Retinal pigment epithelial cell (primary cell): Measurements from ENCODE around the gene CPT1B.

Experiments used
- DNase-seq: peaks from one replicate; pipeline ENCODE4 v3.0.0-alpha.2; 2010; ENCODE audit warnings: low read depth
- H3K4me3 ChIP-seq: 2 replicates; pipeline ENCODE4 v1.5.1; 2011; ENCODE audit warnings: mild to moderate bottlenecking, low read length, control low read depth, moderate library complexity
- TF ChIP-seq, protein P1 (sequence below): conservative IDR thresholded peaks from 2 replicates; pipeline ENCODE4 v1.5.1; 2011; ENCODE audit warnings: low read depth, low read length, control low read depth, inconsistent platforms

Gene CPT1B

DNA sequence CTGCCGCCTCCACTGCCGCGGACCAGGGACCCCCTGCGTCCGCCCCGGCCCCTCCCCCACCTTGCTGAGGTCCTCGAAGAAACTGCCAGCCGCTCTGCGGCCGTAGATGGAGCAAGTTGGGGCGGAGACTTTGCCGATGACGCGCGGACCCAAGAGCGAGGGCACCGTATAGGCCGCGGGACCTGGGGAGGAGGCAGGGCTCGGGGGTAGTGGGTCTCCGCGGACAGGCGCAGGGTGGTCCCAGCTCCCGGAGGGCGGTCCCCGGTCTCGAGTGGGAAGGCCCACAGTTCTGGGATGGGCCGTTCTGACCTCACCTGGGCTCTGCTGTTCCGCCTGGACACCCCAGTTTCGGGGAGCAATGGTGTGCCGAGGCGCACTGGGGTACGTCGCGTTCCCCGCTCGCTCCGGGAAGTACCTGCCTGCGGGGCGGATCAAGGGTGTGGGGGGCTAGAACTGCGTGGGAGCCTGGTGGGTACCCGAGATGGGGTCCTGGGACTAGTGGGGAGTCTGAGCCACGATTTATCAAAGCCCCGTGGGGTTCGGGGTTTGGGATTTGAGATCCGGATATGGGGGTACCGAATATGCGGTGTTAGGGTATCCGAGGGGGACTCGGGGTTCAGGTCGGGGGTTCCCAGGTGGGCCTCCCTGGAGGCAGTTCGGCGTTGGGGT, 47.2 kb downstream of the CPT1B start:
- H3K4me3 ChIP-seq = peak overlapping the region; percentile 9
- no peak for DNase-seq

DNA sequence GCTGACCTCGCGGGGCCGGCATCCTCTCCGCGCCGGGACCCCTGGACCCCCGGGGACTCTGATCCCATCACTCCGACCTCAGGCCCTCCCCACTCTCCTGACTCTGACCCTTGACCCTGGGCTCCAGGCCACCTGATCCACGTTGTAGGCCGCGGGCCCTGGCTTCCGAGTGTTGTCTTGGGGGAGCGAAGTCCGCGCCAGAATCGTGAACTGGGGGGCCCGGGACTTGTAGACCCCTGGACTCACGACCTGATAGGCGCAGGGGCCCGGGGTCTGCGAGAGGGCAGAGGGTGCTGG, 47.7 kb downstream of the CPT1B start:
- DNase-seq = no peak
- H3K4me3 ChIP-seq = peak overlapping the region; percentile 7
- TF ChIP-seq, protein P1, sequence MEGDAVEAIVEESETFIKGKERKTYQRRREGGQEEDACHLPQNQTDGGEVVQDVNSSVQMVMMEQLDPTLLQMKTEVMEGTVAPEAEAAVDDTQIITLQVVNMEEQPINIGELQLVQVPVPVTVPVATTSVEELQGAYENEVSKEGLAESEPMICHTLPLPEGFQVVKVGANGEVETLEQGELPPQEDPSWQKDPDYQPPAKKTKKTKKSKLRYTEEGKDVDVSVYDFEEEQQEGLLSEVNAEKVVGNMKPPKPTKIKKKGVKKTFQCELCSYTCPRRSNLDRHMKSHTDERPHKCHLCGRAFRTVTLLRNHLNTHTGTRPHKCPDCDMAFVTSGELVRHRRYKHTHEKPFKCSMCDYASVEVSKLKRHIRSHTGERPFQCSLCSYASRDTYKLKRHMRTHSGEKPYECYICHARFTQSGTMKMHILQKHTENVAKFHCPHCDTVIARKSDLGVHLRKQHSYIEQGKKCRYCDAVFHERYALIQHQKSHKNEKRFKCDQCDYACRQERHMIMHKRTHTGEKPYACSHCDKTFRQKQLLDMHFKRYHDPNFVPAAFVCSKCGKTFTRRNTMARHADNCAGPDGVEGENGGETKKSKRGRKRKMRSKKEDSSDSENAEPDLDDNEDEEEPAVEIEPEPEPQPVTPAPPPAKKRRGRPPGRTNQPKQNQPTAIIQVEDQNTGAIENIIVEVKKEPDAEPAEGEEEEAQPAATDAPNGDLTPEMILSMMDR = no peak

More for the DNA sequence above, 47.2 kb downstream of the CPT1B start:
- TF ChIP-seq, protein P1 = no peak

DNA sequence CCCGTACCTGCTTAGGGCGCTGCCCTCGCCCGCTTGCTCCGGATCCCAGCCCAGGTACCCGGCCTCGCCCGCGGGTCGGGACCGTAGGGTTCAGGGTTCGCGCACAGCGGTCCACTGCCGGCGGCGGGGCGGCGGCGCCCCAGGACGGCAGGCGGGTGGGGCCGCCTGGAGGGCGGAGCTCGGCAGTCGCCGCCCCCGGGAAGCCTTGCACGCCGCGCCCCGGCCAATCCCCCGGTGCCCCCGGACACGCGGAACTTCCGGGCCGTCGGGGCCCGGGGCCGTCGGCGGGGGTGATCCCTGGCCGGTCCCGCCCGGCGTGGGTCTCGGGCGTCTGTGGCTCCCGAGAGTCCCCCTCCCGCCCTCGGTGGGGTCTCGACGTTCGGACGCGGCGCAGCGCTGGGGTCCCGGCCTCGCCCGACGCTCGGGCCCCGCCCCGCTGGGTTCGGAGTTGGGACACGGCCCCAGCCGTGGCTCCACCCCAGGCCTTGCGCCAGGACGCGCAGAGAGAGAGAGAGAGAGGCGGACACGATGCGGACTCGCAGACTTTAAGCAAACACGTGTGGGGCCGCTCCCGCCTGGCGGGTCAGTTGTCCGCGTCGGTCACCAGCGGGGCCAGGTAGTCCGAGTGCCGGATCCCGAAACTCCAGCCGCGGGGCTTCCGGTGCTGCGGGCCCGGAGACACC, 48.2 kb downstream of the CPT1B start, which contains the start of gene TYMP:
Gene TYMP (minus strand): TSS at position 116 of the 683 bp plus-strand sequence. CDS start 303 bp downstream, outside the sequence.
- peak within 1 kb of the TSS; percentile 7 for H3K4me3 ChIP-seq
- DNase-seq = no peak
- TF ChIP-seq, protein P1 = no peak

DNA sequence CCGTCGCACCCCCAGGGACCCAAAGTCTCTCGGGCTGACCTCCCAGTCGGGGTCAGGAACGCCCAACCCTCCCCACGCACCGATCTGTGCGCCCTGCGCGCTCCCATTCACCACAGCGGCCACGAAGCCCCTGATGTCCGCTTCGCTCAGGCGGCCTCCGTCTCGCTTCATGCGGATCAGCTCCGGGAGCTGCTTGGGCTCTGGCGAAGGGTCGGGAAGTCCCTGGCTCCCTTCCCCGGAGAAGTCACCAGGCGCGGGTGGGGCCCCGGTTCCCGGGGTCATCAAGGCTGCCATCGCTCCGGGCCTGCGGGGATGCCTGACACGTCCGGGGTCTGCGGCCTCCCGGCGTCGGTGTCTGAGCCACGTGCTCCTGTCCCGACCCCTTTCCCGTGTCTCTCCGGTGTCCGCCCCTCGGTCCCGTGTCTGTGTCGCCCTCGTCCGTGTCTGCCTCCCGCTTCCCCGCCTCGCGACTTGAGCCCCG, 48.8 kb downstream of the CPT1B start:
- DNase-seq = no peak

DNA sequence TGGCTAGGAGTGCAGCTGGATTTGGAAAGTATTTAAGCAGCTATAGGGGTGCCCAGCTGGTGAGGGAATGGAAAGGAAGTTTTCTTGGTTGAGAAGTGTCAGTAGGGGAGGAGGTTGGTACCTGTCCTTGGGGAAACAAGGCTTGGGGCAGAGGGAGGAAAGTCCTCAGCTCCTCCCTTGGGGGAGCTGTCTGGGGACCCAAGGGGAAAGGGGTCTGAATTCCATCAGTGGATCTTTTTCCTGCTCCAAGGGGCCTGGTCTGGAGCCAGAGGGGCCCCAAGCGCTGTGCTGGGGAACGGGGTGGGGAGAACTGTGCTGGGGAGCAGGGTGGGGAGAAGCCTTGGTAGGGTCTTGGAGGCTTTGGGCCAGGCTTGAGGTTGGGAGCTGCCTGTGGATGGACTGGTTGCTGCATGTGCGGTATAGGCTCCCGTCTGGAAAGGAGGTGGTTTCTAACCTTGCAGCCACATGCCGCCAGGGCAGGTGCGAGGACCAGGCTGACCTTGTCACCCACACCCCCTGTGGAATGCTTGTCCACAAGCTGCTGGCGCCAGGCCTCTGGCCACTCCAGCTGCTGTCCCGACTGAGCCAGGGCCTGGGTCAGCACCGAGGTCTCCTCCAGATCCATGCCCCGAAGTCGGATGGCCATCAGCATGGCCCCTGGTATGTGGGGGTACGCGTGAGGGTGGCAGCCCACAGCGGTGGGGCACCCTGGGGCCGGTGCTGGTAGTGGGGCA, 49.4 kb downstream of the CPT1B start:
- no peak for DNase-seq
- TF ChIP-seq, protein P1 = no peak
- H3K4me3 ChIP-seq = no peak overlapping the region

More for the DNA sequence above, 48.8 kb downstream of the CPT1B start:
- H3K4me3 ChIP-seq = no peak overlapping the region
- TF ChIP-seq, protein P1 = no peak

DNA sequence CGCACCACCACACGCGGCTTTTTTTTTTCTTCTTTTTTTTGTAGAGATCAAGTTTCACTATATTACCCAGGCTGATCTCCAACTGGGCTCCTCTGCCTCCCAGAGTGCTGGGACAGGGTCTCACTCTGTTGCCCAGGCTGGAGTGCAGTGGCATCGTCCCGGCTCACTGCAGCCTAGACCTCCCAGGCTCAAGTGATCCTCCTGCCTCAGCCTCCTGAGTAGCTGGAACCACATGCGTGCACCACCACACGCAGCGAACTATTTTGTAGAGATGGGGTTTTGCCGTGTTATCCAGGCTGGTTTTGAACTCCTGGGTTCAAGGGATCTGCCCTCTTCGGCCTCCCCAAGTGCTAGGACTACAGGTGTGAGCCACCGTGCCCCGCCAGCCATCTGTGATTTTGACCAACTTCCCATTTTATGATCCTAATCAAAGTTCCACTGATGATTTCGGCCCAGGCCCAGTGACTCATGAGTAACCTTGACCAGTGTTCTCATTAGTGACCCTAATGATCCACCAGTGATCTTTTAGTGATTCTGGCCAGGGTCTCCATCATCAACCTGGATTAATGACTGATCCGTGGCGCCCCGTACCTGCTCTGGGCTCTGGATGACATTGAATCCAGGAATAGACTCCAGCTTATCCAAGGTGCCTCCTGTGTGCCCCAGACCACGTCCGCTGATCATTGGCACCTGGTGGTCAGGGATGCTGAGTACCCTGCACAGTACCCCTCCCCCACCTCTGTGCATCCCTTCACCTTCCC, 50.1 kb downstream of the CPT1B start:
- no peak for DNase-seq
- TF ChIP-seq, protein P1 = no peak
- H3K4me3 ChIP-seq = no peak overlapping the region
